ENCODE data around the gene OR2S2. TPM values are rescaled to one million over a fixed set of nuclear protein-coding genes. Genes with fewer than 3 reads are reported as not detected.

The OR2S2 gene
- total RNA-seq, 1 experiment from 2014 or later, result not detected

DNA sequence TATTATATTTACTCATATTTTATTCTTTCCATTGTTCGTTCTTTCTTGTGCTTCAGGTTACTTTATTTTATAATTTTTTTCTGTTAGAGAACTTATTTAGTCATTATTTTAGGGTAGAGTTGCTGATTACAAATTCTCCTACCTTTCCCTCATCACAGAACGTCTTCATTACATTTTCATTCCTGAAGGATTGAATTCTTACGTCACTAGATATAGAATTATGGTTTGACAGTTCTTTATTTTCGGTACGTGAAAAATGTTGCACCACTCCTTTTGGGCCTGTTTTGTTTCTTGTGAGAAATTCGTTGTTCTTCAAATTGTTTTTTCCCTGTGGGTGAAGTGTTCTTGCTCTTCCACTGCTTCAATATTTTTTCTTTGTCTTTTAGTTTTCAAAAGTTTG is 20.8 kb upstream of the OR2S2 start:
- POLR2A ChIA-PET (ENCODE audit: low non-redundant PET), result no interaction called here
- Histone ChIP-seq H3K27ac (ENCODE audit: low read depth, low read length, poor library complexity, severe bottlenecking) (no peak overlapping the region), H3K36me3 (ENCODE audit: insufficient read depth, low read length, poor library complexity, severe bottlenecking) (no peaks in the 10 kb centered on the region), H3K9me3 (ENCODE audit: low read depth, low read length, poor library complexity, severe bottlenecking) (peaks cover 11% of the 10 kb centered on the region), H3K27me3 (replicated peaks; ENCODE audit: insufficient read depth, low read depth, low read length, poor library complexity) (peaks cover 76% of the 10 kb centered on the region), H3K4me3 (ENCODE audit: low read depth, low read length, poor library complexity, severe bottlenecking) (no peak overlapping the region), H3K4me1 (ENCODE audit: insufficient read depth, low read length, poor library complexity, severe bottlenecking) (no peaks in the 10 kb centered on the region)
- TF ChIP-seq EZH2 (IDR thresholded peaks at IDR 0.05; ENCODE audit: borderline replicate concordance, low read depth, low read length, poor library complexity, severe bottlenecking), result no peak
- TF ChIP-seq, protein P1, sequence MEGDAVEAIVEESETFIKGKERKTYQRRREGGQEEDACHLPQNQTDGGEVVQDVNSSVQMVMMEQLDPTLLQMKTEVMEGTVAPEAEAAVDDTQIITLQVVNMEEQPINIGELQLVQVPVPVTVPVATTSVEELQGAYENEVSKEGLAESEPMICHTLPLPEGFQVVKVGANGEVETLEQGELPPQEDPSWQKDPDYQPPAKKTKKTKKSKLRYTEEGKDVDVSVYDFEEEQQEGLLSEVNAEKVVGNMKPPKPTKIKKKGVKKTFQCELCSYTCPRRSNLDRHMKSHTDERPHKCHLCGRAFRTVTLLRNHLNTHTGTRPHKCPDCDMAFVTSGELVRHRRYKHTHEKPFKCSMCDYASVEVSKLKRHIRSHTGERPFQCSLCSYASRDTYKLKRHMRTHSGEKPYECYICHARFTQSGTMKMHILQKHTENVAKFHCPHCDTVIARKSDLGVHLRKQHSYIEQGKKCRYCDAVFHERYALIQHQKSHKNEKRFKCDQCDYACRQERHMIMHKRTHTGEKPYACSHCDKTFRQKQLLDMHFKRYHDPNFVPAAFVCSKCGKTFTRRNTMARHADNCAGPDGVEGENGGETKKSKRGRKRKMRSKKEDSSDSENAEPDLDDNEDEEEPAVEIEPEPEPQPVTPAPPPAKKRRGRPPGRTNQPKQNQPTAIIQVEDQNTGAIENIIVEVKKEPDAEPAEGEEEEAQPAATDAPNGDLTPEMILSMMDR (conservative IDR thresholded peaks at IDR 0.05; ENCODE audit: low read depth, low read length), result no peak
- CTCF ChIA-PET, result no interaction called here
- intact Hi-C loops (cut with micrococcal nuclease; ENCODE audit: unreplicated experiment), result no loop called here
- no peak for DNase-seq (ENCODE audit: low spot score)
- no TSS peak for BruUV-seq (replicated peaks)

DNA sequence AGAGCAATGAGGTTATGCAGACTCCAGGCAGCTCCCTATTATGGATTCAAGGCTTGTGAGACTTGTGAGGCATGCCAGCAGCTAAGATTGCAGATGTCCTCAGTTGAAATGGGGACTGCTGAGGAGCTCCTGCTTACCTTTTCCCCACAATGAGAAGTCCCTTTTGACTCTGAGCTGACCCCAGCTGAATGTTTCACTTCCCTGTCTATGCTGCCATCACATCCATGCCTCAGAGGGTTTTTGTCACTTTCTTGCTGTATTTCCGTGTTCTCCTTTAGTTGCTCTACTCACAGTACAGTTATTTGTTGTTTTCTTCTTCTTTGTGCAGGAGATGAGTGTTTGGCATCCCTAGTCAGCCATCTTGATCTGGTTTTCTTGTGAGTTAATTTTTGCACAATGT is 18.8 kb upstream of the OR2S2 start:
- Histone ChIP-seq H3K9me3 (ENCODE audit: low read depth, low read length, poor library complexity, severe bottlenecking) (peaks cover 11% of the 10 kb centered on the region), H3K27me3 (replicated peaks; ENCODE audit: insufficient read depth, low read depth, low read length, poor library complexity) (peaks cover 74% of the 10 kb centered on the region), H3K27ac (ENCODE audit: low read depth, low read length, poor library complexity, severe bottlenecking) (no peak overlapping the region), H3K4me1 (ENCODE audit: insufficient read depth, low read length, poor library complexity, severe bottlenecking) (no peaks in the 10 kb centered on the region), H3K4me3 (ENCODE audit: low read depth, low read length, poor library complexity, severe bottlenecking) (no peak overlapping the region), H3K36me3 (ENCODE audit: insufficient read depth, low read length, poor library complexity, severe bottlenecking) (no peaks in the 10 kb centered on the region)
- no TSS peak for BruUV-seq (replicated peaks)
- no peak for DNase-seq (ENCODE audit: low spot score)
- no peak for TF ChIP-seq EZH2 (IDR thresholded peaks at IDR 0.05; ENCODE audit: borderline replicate concordance, low read depth, low read length, poor library complexity, severe bottlenecking)
- TF ChIP-seq, protein P1 (conservative IDR thresholded peaks at IDR 0.05; ENCODE audit: low read depth, low read length), result no peak
- CTCF ChIA-PET, result no interaction called here
- POLR2A ChIA-PET (ENCODE audit: low non-redundant PET), result no interaction called here
- intact Hi-C loops (cut with micrococcal nuclease; ENCODE audit: unreplicated experiment), result no loop called here

DNA sequence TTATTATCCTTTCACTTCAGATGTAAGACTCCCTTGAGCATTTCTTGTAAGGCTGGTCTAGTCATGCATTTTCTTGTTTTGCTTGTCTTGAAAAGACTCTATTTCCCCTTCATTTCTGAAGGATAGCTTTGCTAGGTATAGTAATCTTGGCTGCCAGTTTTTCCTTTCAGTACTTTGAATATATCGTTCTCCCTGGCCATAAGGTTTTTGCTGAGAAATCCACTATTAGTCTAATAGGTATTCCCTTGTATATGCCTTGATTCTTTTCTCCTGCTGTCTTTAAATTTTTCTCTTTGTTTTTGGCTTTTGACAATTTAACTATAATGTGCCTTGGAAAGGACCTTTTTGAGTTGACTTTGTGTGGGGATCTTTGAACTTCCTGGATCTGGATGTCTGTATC is 16.8 kb upstream of the OR2S2 start:
- TF ChIP-seq EZH2 (IDR thresholded peaks at IDR 0.05; ENCODE audit: borderline replicate concordance, low read depth, low read length, poor library complexity, severe bottlenecking), result no peak
- TF ChIP-seq, protein P1 (conservative IDR thresholded peaks at IDR 0.05; ENCODE audit: low read depth, low read length), result no peak
- POLR2A ChIA-PET (ENCODE audit: low non-redundant PET), result no interaction called here
- no peak overlapping the region for H3K27ac ChIP-seq (ENCODE audit: low read depth, low read length, poor library complexity, severe bottlenecking)
- no peaks in the 10 kb centered on the region for H3K4me1 ChIP-seq (ENCODE audit: insufficient read depth, low read length, poor library complexity, severe bottlenecking)
- CTCF ChIA-PET, result no interaction called here
- no peak overlapping the region for H3K4me3 ChIP-seq (ENCODE audit: low read depth, low read length, poor library complexity, severe bottlenecking)
- DNase-seq (ENCODE audit: low spot score), result no peak
- no TSS peak for BruUV-seq (replicated peaks)
- peaks cover 66% of the 10 kb centered on the region for H3K27me3 ChIP-seq (replicated peaks; ENCODE audit: insufficient read depth, low read depth, low read length, poor library complexity)
- intact Hi-C loops (cut with micrococcal nuclease; ENCODE audit: unreplicated experiment), result no loop called here
- H3K9me3 ChIP-seq (ENCODE audit: low read depth, low read length, poor library complexity, severe bottlenecking), result peaks cover 11% of the 10 kb centered on the region
- no peaks in the 10 kb centered on the region for H3K36me3 ChIP-seq (ENCODE audit: insufficient read depth, low read length, poor library complexity, severe bottlenecking)

All from A673 (cell line).